Measurements from ENCODE around the gene PLA2G4D.

PLA2G4D gene

DNA sequence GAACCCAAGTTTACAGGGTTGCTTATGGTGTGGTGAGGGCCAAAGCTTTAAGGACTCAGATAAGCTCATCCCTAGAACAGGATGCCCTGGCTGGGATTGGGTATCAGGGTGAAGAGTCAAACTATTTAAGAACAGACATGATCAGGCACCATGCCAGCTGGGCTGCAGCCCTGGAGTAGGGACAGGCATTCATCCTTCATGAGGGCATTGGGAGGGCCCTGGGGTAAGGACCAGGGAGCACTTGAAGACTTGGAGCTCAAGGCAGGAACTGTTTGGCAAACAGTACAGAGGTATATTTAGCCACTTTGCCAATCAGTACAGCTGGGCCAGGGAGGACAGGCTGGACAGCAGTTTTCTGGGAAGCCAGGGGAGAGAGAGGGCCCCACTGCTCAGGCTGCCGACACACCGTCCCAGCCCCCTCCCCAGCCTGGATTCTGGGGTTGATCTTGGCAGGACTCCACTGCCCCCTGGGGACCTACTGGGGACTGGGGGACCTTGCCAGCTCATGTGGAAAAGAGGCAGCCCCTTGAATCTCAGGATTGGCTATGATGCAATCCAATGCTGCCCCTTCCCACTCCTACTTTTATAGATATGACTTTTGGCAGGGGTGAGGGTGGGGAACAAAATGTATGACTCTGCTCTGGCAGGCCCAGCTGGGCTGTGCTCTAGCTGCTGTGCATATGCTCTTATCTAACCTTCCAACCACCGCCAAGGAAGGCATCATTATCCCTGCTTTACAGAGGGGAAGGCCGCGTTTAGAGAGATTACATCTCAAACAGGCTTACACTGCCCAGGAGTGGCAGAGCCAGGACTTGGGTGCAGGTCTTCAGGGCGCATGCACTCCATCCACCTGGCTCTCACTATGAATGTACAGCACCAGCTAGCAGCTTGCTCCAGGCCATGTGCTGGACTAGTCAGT lies 75.8 kb downstream of the PLA2G4D start:
- no peak for DNase-seq (ENCODE audit: low spot score)
